ENCODE measurements around the gene ADGRB3.

The ADGRB3 gene

DNA sequence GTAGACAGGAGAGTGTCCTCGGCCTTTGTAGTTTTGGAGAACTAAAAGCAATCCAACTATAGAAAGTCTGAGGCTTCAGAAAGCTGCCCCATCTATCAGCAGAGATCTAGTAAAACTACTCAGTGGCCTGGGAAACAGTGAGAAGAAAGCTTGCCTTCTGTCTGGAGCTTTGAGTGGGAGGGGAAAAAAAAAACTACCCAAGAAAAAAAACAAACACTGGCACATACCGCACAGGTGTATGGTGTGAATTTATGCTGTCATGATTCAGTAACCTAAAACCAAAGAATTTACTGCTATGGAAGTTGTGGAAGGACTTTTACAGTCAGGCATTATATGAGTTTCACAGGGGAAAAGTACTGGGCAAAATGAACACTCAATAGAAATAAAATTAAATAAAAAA is 280.5 kb downstream of the ADGRB3 start:
- TF ChIP-seq, protein P1, sequence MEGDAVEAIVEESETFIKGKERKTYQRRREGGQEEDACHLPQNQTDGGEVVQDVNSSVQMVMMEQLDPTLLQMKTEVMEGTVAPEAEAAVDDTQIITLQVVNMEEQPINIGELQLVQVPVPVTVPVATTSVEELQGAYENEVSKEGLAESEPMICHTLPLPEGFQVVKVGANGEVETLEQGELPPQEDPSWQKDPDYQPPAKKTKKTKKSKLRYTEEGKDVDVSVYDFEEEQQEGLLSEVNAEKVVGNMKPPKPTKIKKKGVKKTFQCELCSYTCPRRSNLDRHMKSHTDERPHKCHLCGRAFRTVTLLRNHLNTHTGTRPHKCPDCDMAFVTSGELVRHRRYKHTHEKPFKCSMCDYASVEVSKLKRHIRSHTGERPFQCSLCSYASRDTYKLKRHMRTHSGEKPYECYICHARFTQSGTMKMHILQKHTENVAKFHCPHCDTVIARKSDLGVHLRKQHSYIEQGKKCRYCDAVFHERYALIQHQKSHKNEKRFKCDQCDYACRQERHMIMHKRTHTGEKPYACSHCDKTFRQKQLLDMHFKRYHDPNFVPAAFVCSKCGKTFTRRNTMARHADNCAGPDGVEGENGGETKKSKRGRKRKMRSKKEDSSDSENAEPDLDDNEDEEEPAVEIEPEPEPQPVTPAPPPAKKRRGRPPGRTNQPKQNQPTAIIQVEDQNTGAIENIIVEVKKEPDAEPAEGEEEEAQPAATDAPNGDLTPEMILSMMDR (IDR thresholded peaks at IDR 0.05) = no peak
- Histone ChIP-seq H3K27me3 (no peaks in the 10 kb centered on the region), H3K4me1 (ENCODE audit: control insufficient read depth in 1 of 2, insufficient read depth in 1 of 2, low read depth in 1 of 2, low read length in 1 of 2) (no peaks in the 10 kb centered on the region), H3K9me3 (no peaks in the 10 kb centered on the region), H3K27ac (no peak overlapping the region), H3K36me3 (no peaks in the 10 kb centered on the region), H3K4me3 (ENCODE audit: low read depth in 1 of 2, low read length in 1 of 2) (no peak overlapping the region)

DNA sequence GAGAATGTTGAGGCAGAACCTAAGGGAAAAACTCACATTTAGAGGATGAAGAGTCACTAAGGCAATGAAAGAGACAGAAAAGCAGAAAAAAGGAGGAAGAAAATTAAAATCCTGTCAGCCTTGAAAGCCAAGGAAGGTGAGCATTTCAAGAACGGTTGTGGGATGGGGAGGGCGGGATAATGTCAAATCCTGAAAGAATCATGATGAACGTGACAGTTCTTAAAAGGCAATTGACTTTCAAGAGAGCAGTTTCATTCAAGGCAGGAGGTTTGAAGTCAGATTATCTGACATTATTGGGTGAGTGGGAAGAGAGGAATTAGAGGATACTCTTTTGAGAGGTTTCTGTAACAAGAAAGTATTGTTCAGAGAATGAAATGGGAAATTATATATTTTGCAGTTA is 284.5 kb downstream of the ADGRB3 start:
- TF ChIP-seq, protein P1 (IDR thresholded peaks at IDR 0.05) = no peak
- no peaks in the 10 kb centered on the region for H3K27me3 ChIP-seq
- no peaks in the 10 kb centered on the region for H3K9me3 ChIP-seq
- H3K27ac ChIP-seq = no peak overlapping the region
- no peaks in the 10 kb centered on the region for H3K36me3 ChIP-seq
- H3K4me3 ChIP-seq (ENCODE audit: low read depth in 1 of 2, low read length in 1 of 2) = no peak overlapping the region
- H3K4me1 ChIP-seq (ENCODE audit: control insufficient read depth in 1 of 2, insufficient read depth in 1 of 2, low read depth in 1 of 2, low read length in 1 of 2) = no peaks in the 10 kb centered on the region

DNA sequence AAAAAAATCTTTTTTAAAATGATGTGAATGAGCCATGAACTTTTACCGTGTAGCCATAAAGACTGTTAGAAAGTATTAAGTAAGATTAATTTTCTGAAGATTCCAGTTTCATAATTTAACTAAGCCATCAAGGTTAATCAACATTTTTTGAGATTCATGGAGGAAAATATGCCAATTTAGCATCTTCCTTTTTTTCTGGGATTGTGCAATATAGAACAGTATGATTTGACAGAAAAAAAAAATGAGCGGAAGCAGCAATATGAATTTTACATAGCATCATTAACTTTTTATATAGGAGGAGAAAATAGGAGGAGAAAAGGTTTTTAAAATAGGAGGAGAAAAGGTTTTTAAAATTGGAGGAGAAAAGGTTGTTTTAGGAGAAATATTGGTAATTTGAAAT is 306.3 kb downstream of the ADGRB3 start:
- no peaks in the 10 kb centered on the region for H3K4me1 ChIP-seq (ENCODE audit: control insufficient read depth in 1 of 2, insufficient read depth in 1 of 2, low read depth in 1 of 2, low read length in 1 of 2)
- no peaks in the 10 kb centered on the region for H3K27me3 ChIP-seq
- H3K36me3 ChIP-seq = no peaks in the 10 kb centered on the region
- no peak overlapping the region for H3K27ac ChIP-seq
- no peaks in the 10 kb centered on the region for H3K9me3 ChIP-seq
- no peak overlapping the region for H3K4me3 ChIP-seq (ENCODE audit: low read depth in 1 of 2, low read length in 1 of 2)
- TF ChIP-seq, protein P1 (IDR thresholded peaks at IDR 0.05) = no peak

DNA sequence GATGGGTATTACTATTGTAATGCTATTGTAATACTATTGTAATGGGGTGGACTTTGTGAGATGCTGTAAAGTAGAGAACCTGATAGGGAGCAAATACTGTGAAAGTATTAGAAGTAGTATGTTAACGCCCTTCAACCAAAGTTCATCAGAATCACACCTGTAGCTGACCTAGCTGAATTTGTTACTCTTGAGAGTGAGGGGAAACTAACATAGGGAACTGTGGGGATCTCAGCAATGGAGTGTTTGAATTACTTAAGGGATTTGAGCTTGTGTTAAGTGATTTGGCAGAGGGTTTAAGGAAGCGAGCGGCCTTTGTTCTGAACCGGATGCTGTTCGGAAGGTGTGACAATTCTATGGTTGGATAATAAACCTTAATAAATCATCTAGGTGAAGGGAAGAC is 312.6 kb downstream of the ADGRB3 start:
- no peak overlapping the region for H3K27ac ChIP-seq

DNA sequence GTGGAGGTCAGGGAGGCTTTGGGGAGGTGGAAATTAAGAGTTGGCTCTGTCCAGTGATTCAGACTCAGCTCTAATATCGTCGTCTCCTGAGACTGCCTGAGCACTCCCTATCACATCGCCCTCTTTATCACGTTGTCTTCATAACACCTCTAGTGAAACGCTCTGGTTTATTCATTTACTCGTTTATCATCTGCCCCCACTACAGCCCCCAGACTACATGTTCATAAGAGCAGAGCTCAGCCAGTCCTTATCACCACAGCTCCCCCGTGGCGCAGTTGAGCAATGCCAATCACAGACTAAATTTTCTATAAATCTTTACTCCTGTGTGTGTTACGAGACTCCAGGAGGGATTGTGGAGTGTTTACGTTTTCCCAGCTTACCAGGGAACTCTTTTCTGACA is 316.2 kb downstream of the ADGRB3 start:
- Histone ChIP-seq H3K9me3 (no peaks in the 10 kb centered on the region), H3K36me3 (no peaks in the 10 kb centered on the region), H3K27me3 (no peaks in the 10 kb centered on the region), H3K4me3 (ENCODE audit: low read depth in 1 of 2, low read length in 1 of 2) (no peak overlapping the region), H3K4me1 (ENCODE audit: control insufficient read depth in 1 of 2, insufficient read depth in 1 of 2, low read depth in 1 of 2, low read length in 1 of 2) (no peaks in the 10 kb centered on the region), H3K27ac (no peak overlapping the region)
- TF ChIP-seq, protein P1 (IDR thresholded peaks at IDR 0.05) = no peak

More for the DNA sequence above, 312.6 kb downstream of the ADGRB3 start:
- no peaks in the 10 kb centered on the region for H3K9me3 ChIP-seq
- TF ChIP-seq, protein P1 (IDR thresholded peaks at IDR 0.05) = no peak
- no peaks in the 10 kb centered on the region for H3K4me1 ChIP-seq (ENCODE audit: control insufficient read depth in 1 of 2, insufficient read depth in 1 of 2, low read depth in 1 of 2, low read length in 1 of 2)
- no peaks in the 10 kb centered on the region for H3K36me3 ChIP-seq
- H3K27me3 ChIP-seq = no peaks in the 10 kb centered on the region
- no peak overlapping the region for H3K4me3 ChIP-seq (ENCODE audit: low read depth in 1 of 2, low read length in 1 of 2)

DNA sequence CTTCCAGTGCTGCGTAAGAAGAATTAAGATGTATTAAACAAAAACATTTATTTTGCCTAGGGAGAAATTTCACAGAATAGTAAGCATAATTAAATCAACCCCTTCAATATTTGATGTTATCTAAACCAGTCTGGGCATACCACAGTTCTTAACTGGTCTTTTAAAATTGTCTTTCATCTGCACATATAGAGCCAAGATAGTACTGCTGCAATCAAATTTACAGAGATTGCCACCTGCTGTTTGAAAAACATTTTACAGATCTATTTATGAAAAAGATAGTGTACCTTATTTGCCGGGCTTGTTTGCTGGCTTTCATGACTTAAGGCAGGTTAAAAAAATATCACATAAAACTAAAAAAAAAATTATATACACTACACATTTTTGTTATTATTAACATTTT is 323.2 kb downstream of the ADGRB3 start:
- Histone ChIP-seq H3K4me1 (ENCODE audit: control insufficient read depth in 1 of 2, insufficient read depth in 1 of 2, low read depth in 1 of 2, low read length in 1 of 2) (no peaks in the 10 kb centered on the region), H3K27ac (no peak overlapping the region), H3K9me3 (no peaks in the 10 kb centered on the region), H3K4me3 (ENCODE audit: low read depth in 1 of 2, low read length in 1 of 2) (no peak overlapping the region), H3K27me3 (no peaks in the 10 kb centered on the region), H3K36me3 (no peaks in the 10 kb centered on the region)
- TF ChIP-seq, protein P1 (IDR thresholded peaks at IDR 0.05) = no peak

Measured in neutrophil (primary cell).